Activated CD4-positive, alpha-beta T cell treated with anti-CD3 and anti-CD28 coated beads, Interleukin-2, Interleukin-6, amounts not matched to agents 100 ng/mL and 50 ng/mL, durations not matched to agents 16 hours and 8 hours (primary cell): ENCODE data around the gene MOCS3.

Experiments used
- DNase-seq: peaks from one replicate; pipeline ENCODE4 v3.0.0-alpha.2; 2020

The MOCS3 gene

GRCh38 chr20:50982363-50982762 lies 23.7 kb downstream of the MOCS3 start:
- no peak for DNase-seq

GRCh38 chr20:50983321-50983720 lies 24.7 kb downstream of the MOCS3 start:
- no peak for DNase-seq

GRCh38 chr20:50987493-50988210 lies 29.0 kb downstream of the MOCS3 start:
- DNase-seq, result peak; percentile 86

GRCh38 chr20:50991076-50991475 lies 32.5 kb downstream of the MOCS3 start:
- no peak for DNase-seq

- no peak for DNase-seq
Measured at GRCh38 chr20:50992336-50992732, 33.7 kb downstream of the MOCS3 start.

GRCh38 chr20:50992733-50993457 lies 34.3 kb downstream of the MOCS3 start:
- peak; percentile 79 for DNase-seq

GRCh38 chr20:50993876-50994275 lies 35.3 kb downstream of the MOCS3 start:
- no peak for DNase-seq

- no peak for DNase-seq
Measured at GRCh38 chr20:50995506-50995905, 36.9 kb downstream of the MOCS3 start.

- DNase-seq, result no peak
Measured at GRCh38 chr20:50996901-50997865, 38.6 kb downstream of the MOCS3 start.

- DNase-seq, result no peak
Measured at GRCh38 chr20:50999355-50999754, 40.7 kb downstream of the MOCS3 start.

- DNase-seq, result no peak
Measured at GRCh38 chr20:51001430-51002265, 43.0 kb downstream of the MOCS3 start.

GRCh38 chr20:51002633-51003032 lies 44.0 kb downstream of the MOCS3 start:
- DNase-seq, result no peak

- no peak for DNase-seq
Measured at GRCh38 chr20:51003753-51004152, 45.1 kb downstream of the MOCS3 start.

- no peak for DNase-seq
Measured at GRCh38 chr20:51004305-51004727, 45.7 kb downstream of the MOCS3 start.

- DNase-seq, result no peak
Measured at GRCh38 chr20:51004781-51005180, 46.2 kb downstream of the MOCS3 start.

GRCh38 chr20:51005214-51005613 lies 46.6 kb downstream of the MOCS3 start:
- DNase-seq, result no peak

GRCh38 chr20:51008718-51009117 lies 50.1 kb downstream of the MOCS3 start:
- DNase-seq, result no peak

- DNase-seq, result no peak
Measured at GRCh38 chr20:51009303-51010042, 50.9 kb downstream of the MOCS3 start.

GRCh38 chr20:51010043-51010365 lies 51.4 kb downstream of the MOCS3 start:
- no peak for DNase-seq

GRCh38 chr20:51010932-51011331 lies 52.3 kb downstream of the MOCS3 start:
- no peak for DNase-seq

GRCh38 chr20:51011479-51011878 lies 52.9 kb downstream of the MOCS3 start:
- no peak for DNase-seq

GRCh38 chr20:51012357-51012756 lies 53.7 kb downstream of the MOCS3 start:
- no peak for DNase-seq
